HG02798 (cell line): ENCODE measurements around the gene UQCR10.

Source experiments
- ATAC-seq: cut with Tn5 transposase; IDR thresholded peaks from one replicate; pipeline ENCODE4 v1.9.1; 2021; ENCODE audit warnings: mild to moderate bottlenecking; ENCODE audit not compliant: unreplicated experiment, poor library complexity

The UQCR10 gene

GRCh38 chr22:29758068-29758622, 9.0 kb upstream of the UQCR10 start:
- no peak for ATAC-seq

GRCh38 chr22:29758959-29759358, 8.2 kb upstream of the UQCR10 start:
- no peak for ATAC-seq

GRCh38 chr22:29762263-29762662, 4.9 kb upstream of the UQCR10 start:
- ATAC-seq = no peak

GRCh38 chr22:29765905-29766631, 1.1 kb upstream of the UQCR10 start:
- ATAC-seq = no peak

- ATAC-seq = peak; percentile 94
Measured at GRCh38 chr22:29766632-29767170, 468 bp upstream of the UQCR10 start, which contains the start of gene ZMAT5. ZMAT5 (minus strand) TSS chr22:29767007; CDS start chr22:29748544, 18,463 bp downstream.

GRCh38 chr22:29768052-29768693, 1.0 kb downstream of the UQCR10 start:
- ATAC-seq = no peak

GRCh38 chr22:29769723-29770321, 2.7 kb downstream of the UQCR10 start:
- ATAC-seq = no peak

- no peak for ATAC-seq
Measured at GRCh38 chr22:29772170-29772641, 5.0 kb downstream of the UQCR10 start.

GRCh38 chr22:29773233-29773632, 6.1 kb downstream of the UQCR10 start:
- no peak for ATAC-seq

GRCh38 chr22:29780220-29780619, 13.1 kb downstream of the UQCR10 start:
- ATAC-seq = no peak

- no peak for ATAC-seq
Measured at GRCh38 chr22:29780748-29781676, 13.8 kb downstream of the UQCR10 start.

GRCh38 chr22:29782061-29782845, 15.1 kb downstream of the UQCR10 start:
- no peak for ATAC-seq

GRCh38 chr22:29784451-29785361, 17.5 kb downstream of the UQCR10 start:
- no peak for ATAC-seq

- no peak for ATAC-seq
Measured at GRCh38 chr22:29786031-29786430, 18.9 kb downstream of the UQCR10 start.

- no peak for ATAC-seq
Measured at GRCh38 chr22:29787371-29787980, 20.3 kb downstream of the UQCR10 start.

- ATAC-seq = no peak
Measured at GRCh38 chr22:29788339-29789279, 21.4 kb downstream of the UQCR10 start.
